KMS-11 (cell line): ENCODE results near the gene PRKAR1B.

Experiments used
- H2AFZ ChIP-seq: fragments of 200-600 bp; sonication (generic); 2 replicates; pipeline ENCODE4 v1.6.1; 2016; ENCODE audit warnings: antibody characterized with exemption, mixed run types, low read depth
- H3K27ac ChIP-seq: fragments of 200-600 bp; sonication (generic); 2 replicates; pipeline ENCODE4 v1.6.1; 2016; ENCODE audit warnings: mild to moderate bottlenecking, mixed run types
- H3K27me3 ChIP-seq: fragments of 200-600 bp; sonication (generic); 2 replicates; pipeline ENCODE4 v1.6.1; 2017; ENCODE audit warnings: mild to moderate bottlenecking, low read depth, mixed run types, moderate library complexity; ENCODE audit not compliant: insufficient read depth
- H3K36me3 ChIP-seq: fragments of 200-600 bp; sonication (generic); 2 replicates; pipeline ENCODE4 v1.6.1; 2017; ENCODE audit warnings: mild to moderate bottlenecking, mixed run types; ENCODE audit not compliant: insufficient read depth
- H3K4me1 ChIP-seq: fragments of 200-600 bp; sonication (generic); 2 replicates; pipeline ENCODE4 v1.6.1; 2016; ENCODE audit warnings: mild to moderate bottlenecking, low read depth, mixed run types; ENCODE audit not compliant: poor library complexity, severe bottlenecking
- H3K4me2 ChIP-seq: fragments of 200-600 bp; sonication (generic); 2 replicates; pipeline ENCODE4 v1.7.0; 2016; ENCODE audit warnings: mild to moderate bottlenecking, mixed run types
- H3K4me3 ChIP-seq: fragments of 200-600 bp; sonication (generic); IDR thresholded peaks from 2 replicates; pipeline ENCODE4 v1.6.1; 2017; ENCODE audit warnings: low read depth, low read length, mixed read lengths; ENCODE audit not compliant: insufficient read depth
- H3K79me2 ChIP-seq: fragments of 200-600 bp; sonication (generic); 2 replicates; pipeline ENCODE4 v1.6.1; 2016; ENCODE audit warnings: low read depth, mixed run types; ENCODE audit not compliant: insufficient read depth
- H3K9ac ChIP-seq: fragments of 200-600 bp; sonication (generic); 2 replicates; pipeline ENCODE4 v1.6.1; 2016; ENCODE audit warnings: mild to moderate bottlenecking, mixed run types
- H4K20me1 ChIP-seq: fragments of 200-600 bp; sonication (generic); 2 replicates; pipeline ENCODE4 v1.6.1; 2016; ENCODE audit warnings: mild to moderate bottlenecking, mixed run types; ENCODE audit not compliant: insufficient read depth
- CTCF ChIP-seq: fragments of 200-600 bp; sonication (generic); conservative IDR thresholded peaks from 2 replicates; pipeline ENCODE4 v1.6.1; 2017; ENCODE audit warnings: low read depth, mild to moderate bottlenecking, antibody characterized with exemption, low read length, moderate library complexity, mixed read lengths

The PRKAR1B gene

DNA sequence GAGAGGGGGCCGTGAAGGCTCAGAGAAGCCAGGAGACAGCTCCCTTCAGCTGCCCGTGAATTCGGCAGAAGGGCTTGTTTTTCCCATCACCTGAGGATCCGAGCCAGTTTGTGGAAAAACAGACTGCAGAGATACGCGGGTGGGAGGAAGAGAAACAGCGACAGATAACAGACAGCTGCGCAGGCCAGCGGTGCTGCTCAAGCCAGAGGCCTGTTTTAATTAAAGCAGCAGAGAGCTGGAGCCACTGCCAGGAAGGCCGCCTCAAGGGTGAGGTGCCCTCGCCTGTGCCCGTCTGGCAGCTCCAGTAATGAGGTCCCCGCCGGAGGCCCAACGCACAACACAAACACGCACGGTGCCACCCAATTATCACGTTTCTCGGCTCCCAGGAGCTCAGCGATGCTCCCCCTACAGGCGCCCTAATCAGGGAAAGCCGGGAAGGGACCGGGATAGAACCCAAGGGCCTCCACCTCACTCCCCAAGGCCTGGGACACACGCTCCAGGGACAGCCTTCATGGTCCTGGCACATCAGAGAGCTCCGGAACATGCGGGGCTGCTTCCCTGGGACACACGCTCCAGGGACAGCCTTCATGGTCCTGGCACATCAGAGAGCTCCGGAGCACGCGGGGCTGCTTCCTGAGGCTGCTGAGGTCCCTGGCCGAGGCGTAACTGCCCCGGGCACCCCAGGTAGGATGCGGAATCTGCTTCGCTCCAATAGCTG, 61.2 kb downstream of the PRKAR1B start:
- no peaks in the 10 kb centered on the region for H3K4me1 ChIP-seq
- no peak overlapping the region for H3K9ac ChIP-seq
- H4K20me1 ChIP-seq = no peaks in the 10 kb centered on the region
- no peaks in the 10 kb centered on the region for H3K36me3 ChIP-seq
- no peak overlapping the region for H3K27ac ChIP-seq
- H3K79me2 ChIP-seq = no peaks in the 10 kb centered on the region
- no peak overlapping the region for H2AFZ ChIP-seq
- H3K4me3 ChIP-seq = no peak overlapping the region
- no peak overlapping the region for H3K4me2 ChIP-seq
- H3K27me3 ChIP-seq = no peaks in the 10 kb centered on the region
- TF ChIP-seq CTCF = no peak

DNA sequence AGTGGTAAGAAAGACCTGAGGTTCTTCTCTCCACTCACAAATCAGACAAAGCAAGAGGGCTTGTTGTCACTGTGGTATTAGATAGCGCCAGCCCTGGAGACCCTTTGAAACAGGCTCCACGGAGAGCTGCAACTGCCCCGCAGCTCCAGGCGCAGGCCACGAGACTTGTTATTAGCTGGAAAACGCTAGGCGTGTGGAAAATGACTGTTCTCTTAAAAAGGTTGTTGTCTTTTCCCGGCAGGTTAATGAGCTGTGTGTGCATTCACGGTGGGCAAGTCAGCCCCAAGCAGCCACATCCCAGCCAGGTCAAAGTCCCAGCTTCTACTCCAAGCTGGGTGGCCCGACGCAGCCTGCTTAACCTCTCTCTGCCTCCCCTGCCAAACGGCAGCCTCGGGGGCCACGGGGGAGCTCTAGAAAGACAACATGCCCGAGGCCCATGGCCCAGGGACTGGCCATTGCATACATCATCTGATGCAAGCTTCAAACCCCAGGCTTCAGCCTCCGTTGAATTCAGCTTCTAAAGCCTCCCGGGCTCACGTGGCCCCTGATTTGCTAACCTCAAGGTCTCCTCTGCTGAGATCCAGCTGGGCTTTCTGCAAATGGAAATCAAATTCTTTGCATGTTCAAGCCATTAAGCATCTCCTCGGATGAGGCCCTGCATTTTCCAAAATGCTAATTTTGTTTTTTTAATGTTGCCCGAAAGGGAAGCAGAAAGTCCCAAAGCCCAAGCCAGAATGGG, 61.9 kb downstream of the PRKAR1B start:
- Histone ChIP-seq H4K20me1 (no peaks in the 10 kb centered on the region), H3K27ac (no peak overlapping the region), H3K79me2 (no peaks in the 10 kb centered on the region), H3K36me3 (no peaks in the 10 kb centered on the region), H2AFZ (no peak overlapping the region), H3K4me1 (no peaks in the 10 kb centered on the region), H3K4me2 (no peak overlapping the region), H3K27me3 (no peaks in the 10 kb centered on the region), H3K4me3 (no peak overlapping the region), H3K9ac (no peak overlapping the region)
- TF ChIP-seq CTCF = no peak

- no peaks in the 10 kb centered on the region for H3K36me3 ChIP-seq
- no peak overlapping the region for H3K27ac ChIP-seq
These were observed 62.7 kb downstream of the PRKAR1B start for GRCh38 chr7:664402-664775.

GRCh38 chr7:662576-662975, 64.5 kb downstream of the PRKAR1B start:
- no peak overlapping the region for H3K9ac ChIP-seq
- H3K79me2 ChIP-seq = no peaks in the 10 kb centered on the region
- H3K27me3 ChIP-seq = no peaks in the 10 kb centered on the region
- no peaks in the 10 kb centered on the region for H4K20me1 ChIP-seq
- no peak overlapping the region for H3K4me2 ChIP-seq
- no peaks in the 10 kb centered on the region for H3K36me3 ChIP-seq
- H2AFZ ChIP-seq = no peak overlapping the region
- H3K27ac ChIP-seq = no peak overlapping the region
- H3K4me3 ChIP-seq = no peak overlapping the region
- H3K4me1 ChIP-seq = no peaks in the 10 kb centered on the region
- no peak for TF ChIP-seq CTCF

More at GRCh38 chr7:664402-664775, 62.7 kb downstream of the PRKAR1B start:
- Histone ChIP-seq H3K4me1 (no peaks in the 10 kb centered on the region), H2AFZ (no peak overlapping the region), H3K79me2 (no peaks in the 10 kb centered on the region), H3K27me3 (no peaks in the 10 kb centered on the region), H3K4me3 (no peak overlapping the region), H4K20me1 (no peaks in the 10 kb centered on the region), H3K4me2 (no peak overlapping the region), H3K9ac (no peak overlapping the region)
- TF ChIP-seq CTCF = no peak
